B cell (primary cell): ENCODE results near the gene ARRB1. TPM values are rescaled to one million over a fixed set of nuclear protein-coding genes. Genes with fewer than 3 reads are reported as not detected.

ENCODE experiments used
- ATAC-seq: fragments of 200-7000 bp; cut with Tn5 transposase; one replicate; pipeline ENCODE4 v1.10.0; 2021; ENCODE audit warnings: low read depth, mild to moderate bottlenecking, moderate number of reproducible peaks, moderate library complexity
- CTCF ChIA-PET: fragments of 350-600 bp; sonication (Branson Sonifier 250); formaldehyde crosslinking; loops from one replicate; lab custom pipeline; 2021; ENCODE audit warnings: antibody characterized with exemption, inconsistent platforms; lab: Charles Lee
- POLR2A ChIA-PET: fragments of 350-600 bp; sonication (Branson Sonifier 250); formaldehyde crosslinking; loops from one replicate; lab custom pipeline; 2021; ENCODE audit warnings: antibody characterized with exemption; lab: Charles Lee
- DNase-seq: peaks from one replicate; pipeline ENCODE4 v3.0.0; 2013
- H2AFZ ChIP-seq: 2 replicates; pipeline ENCODE4 v1.6.1; 2012; ENCODE audit warnings: mild to moderate bottlenecking, low read depth, low read length; ENCODE audit not compliant: insufficient read depth, poor library complexity, severe bottlenecking
- H3K27ac ChIP-seq, 2 donors: 1 replicate in 1 of 2; 2 replicates in 1 of 2; pipeline ENCODE4 v1.5.1; 2012 to 2013; ENCODE audit warnings: low read length in 2 of 2, mild to moderate bottlenecking in 2 of 2, moderate library complexity in 1 of 2
- H3K27me3 ChIP-seq, 4 experiments: fragments of 200-600 bp in 1 of 4; sonication (generic) in 1 of 4; replicated peaks in 1 of 4; 1 replicate in 2 of 4; 2 replicates in 2 of 4; pipeline versions ENCODE4 v1.6.1 to v1.7.0; 2013 to 2016; ENCODE audit warnings: low read length in 3 of 4, mild to moderate bottlenecking in 2 of 4, mixed read lengths in 1 of 4, moderate library complexity in 1 of 4; ENCODE audit not compliant: insufficient read depth in 4 of 4, control insufficient read depth in 3 of 4; ENCODE audit errors: control extremely low read depth in 1 of 4
- H3K36me3 ChIP-seq, 2 experiments: replicated peaks in 1 of 2; 1 replicate in 1 of 2; 2 replicates in 1 of 2; pipeline versions ENCODE4 v1.6.1 to v1.7.1; 2013; ENCODE audit warnings: low read length in 1 of 2; ENCODE audit not compliant: insufficient read depth in 2 of 2, control insufficient read depth in 1 of 2; ENCODE audit errors: control extremely low read depth in 1 of 2, extremely low read depth in 1 of 2
- H3K4me1 ChIP-seq, 2 donors: fragments of 200-600 bp in 1 of 2; sonication (generic) in 1 of 2; 1 replicate in 1 of 2; 2 replicates in 1 of 2; pipeline versions ENCODE4 v1.5.1 to v1.6.1; 2013 to 2017; ENCODE audit warnings: low read length in 2 of 2; ENCODE audit not compliant: control insufficient read depth in 2 of 2, insufficient read depth in 2 of 2
- H3K4me2 ChIP-seq: replicated peaks from 2 replicates; pipeline ENCODE3; 2012; ENCODE audit warnings: mild to moderate bottlenecking, low read depth, low read length; ENCODE audit not compliant: poor library complexity, severe bottlenecking
- H3K4me3 ChIP-seq, 5 experiments: fragments of 200-600 bp in 1 of 5; sonication (generic) in 1 of 5; 1 replicate in 3 of 5; 2 replicates in 2 of 5; pipeline versions ENCODE4 v1.5.1 to v1.7.0; 2011 to 2016; ENCODE audit warnings: low read length in 4 of 5, mild to moderate bottlenecking in 4 of 5, low read depth in 2 of 5, control low read depth in 1 of 5, moderate library complexity in 1 of 5; ENCODE audit not compliant: insufficient read depth in 1 of 5; ENCODE audit errors: control extremely low read depth in 1 of 5, extremely low read depth in 1 of 5
- H3K79me2 ChIP-seq: fragments of 200-600 bp; sonication (generic); one replicate; pipeline ENCODE4 v1.6.0; 2016; ENCODE audit warnings: low read length; ENCODE audit not compliant: control insufficient read depth, insufficient read depth
- H3K9ac ChIP-seq: fragments of 200-600 bp; sonication (generic); 2 replicates; pipeline ENCODE4 v1.6.1; 2017; ENCODE audit warnings: mild to moderate bottlenecking, low read length, moderate library complexity
- H3K9me3 ChIP-seq, 3 donors: one replicate each; pipeline versions ENCODE4 v1.6.1 to v1.7.1; 2013; ENCODE audit warnings: low read length in 2 of 3; ENCODE audit not compliant: control insufficient read depth in 2 of 3, insufficient read depth in 1 of 3; ENCODE audit errors: control extremely low read depth in 1 of 3
- H4K20me1 ChIP-seq: 2 replicates; pipeline ENCODE4 v1.6.0; 2012; ENCODE audit warnings: mild to moderate bottlenecking, low read length; ENCODE audit not compliant: insufficient read depth, control insufficient read depth, poor library complexity, severe bottlenecking
- H3K27ac Mint-ChIP-seq: one replicate; pipeline ENCODE4 v1.8.0; 2021; ENCODE audit warnings: mixed read lengths
- H3K27me3 Mint-ChIP-seq: one replicate; pipeline ENCODE4 v1.8.0; 2021; ENCODE audit warnings: mixed read lengths
- H3K4me1 Mint-ChIP-seq: one replicate; pipeline ENCODE4 v1.8.0; 2021; ENCODE audit warnings: mixed read lengths
- H3K4me3 Mint-ChIP-seq: one replicate; pipeline ENCODE4 v1.8.0; 2021; ENCODE audit warnings: mixed read lengths
- H3K9me3 Mint-ChIP-seq: one replicate; pipeline ENCODE4 v1.8.0; 2022; ENCODE audit warnings: mixed read lengths; ENCODE audit not compliant: insufficient read depth
- EZH2 ChIP-seq: IDR thresholded peaks from 2 replicates; pipeline ENCODE4 v1.6.1; 2012; ENCODE audit warnings: borderline replicate concordance, low read depth, mild to moderate bottlenecking, moderate library complexity, low read length; ENCODE audit not compliant: insufficient read depth, poor library complexity, severe bottlenecking
- WGBS: methylation state at CpG from one replicate; pipeline ENCODE4 v1.1.5; 2013; ENCODE audit warnings: missing lambda C conversion rate; ENCODE audit not compliant: insufficient coverage; 5-methylcytosine and 5-hydroxymethylcytosine counted together
- intact Hi-C: fragments of 100-400 bp; cut with micrococcal nuclease; formaldehyde crosslinking; loops from one replicate; pipeline ENCODE4 v1.10.0; 2022
- polyA plus RNA-seq: library from polyadenylated mRNA; depleted of rRNA; stranded (reverse); fragments of >200 nt; gene quantifications from 2 replicates; pipeline ENCODE4 v1.2.3, GENCODE V29; 2012
- total RNA-seq, 2 donors: library from RNA; stranded (reverse); fragments of 120-200 nt in 1 of 2; gene quantifications; 1 replicate in 1 of 2; 2 replicates in 1 of 2; pipeline versions ENCODE4 v1.2.3 to v1.2.4, GENCODE V29; 2013 to 2022
- TF ChIP-seq, protein P1 (sequence below): fragments of 200-600 bp; IDR thresholded peaks from one replicate; pipeline ENCODE4 v1.8.0; 2022; ENCODE audit warnings: antibody characterized with exemption, mild to moderate bottlenecking

ARRB1 gene
- total and polyA plus RNA-seq, 2 donors (not counting 1 experiment from before 2014, with no cell fraction given): 1.0 to 1.9 TPM

DNA sequence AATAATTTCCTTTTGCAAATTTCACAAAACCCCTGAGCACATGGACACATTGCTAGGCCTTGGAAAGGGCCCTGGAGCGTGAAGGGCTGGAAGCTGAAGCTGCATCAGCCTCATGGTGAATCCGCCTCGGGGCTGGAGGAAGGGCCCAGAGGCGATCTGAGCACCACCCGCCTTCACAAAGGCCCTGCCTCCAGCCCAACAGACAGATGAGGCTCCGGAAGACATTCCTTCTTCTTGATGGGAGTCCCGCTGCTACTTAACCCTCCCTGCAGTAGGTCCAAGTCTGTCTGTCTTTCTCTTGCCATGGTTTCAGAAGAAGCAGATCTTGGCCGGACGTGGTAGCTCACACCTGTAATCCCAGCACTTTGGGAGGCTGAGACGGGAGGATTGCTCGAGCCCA is 16.5 kb downstream of the ARRB1 start:
- Mint-ChIP-seq H3K9me3 (no peaks in the 10 kb centered on the region), H3K27ac (no peak overlapping the region), H3K4me1 (peaks cover 13% of the 10 kb centered on the region), H3K27me3 (peaks cover 10% of the 10 kb centered on the region), H3K4me3 (no peak overlapping the region)
- Histone ChIP-seq H2AFZ (no peak overlapping the region), H3K4me3 (no peak overlapping the region), H3K27me3 (no peaks in the 10 kb centered on the region), H3K79me2 (no peaks in the 10 kb centered on the region), H4K20me1 (no peaks in the 10 kb centered on the region), H3K9ac (no peak overlapping the region), H3K4me1 (peaks cover 16% of the 10 kb centered on the region in 2 donors), H3K9me3 (no peaks in the 10 kb centered on the region), H3K36me3 (no peaks in the 10 kb centered on the region), H3K27ac (no peak overlapping the region), H3K4me2 (no peak overlapping the region)
- TF ChIP-seq, protein P1, sequence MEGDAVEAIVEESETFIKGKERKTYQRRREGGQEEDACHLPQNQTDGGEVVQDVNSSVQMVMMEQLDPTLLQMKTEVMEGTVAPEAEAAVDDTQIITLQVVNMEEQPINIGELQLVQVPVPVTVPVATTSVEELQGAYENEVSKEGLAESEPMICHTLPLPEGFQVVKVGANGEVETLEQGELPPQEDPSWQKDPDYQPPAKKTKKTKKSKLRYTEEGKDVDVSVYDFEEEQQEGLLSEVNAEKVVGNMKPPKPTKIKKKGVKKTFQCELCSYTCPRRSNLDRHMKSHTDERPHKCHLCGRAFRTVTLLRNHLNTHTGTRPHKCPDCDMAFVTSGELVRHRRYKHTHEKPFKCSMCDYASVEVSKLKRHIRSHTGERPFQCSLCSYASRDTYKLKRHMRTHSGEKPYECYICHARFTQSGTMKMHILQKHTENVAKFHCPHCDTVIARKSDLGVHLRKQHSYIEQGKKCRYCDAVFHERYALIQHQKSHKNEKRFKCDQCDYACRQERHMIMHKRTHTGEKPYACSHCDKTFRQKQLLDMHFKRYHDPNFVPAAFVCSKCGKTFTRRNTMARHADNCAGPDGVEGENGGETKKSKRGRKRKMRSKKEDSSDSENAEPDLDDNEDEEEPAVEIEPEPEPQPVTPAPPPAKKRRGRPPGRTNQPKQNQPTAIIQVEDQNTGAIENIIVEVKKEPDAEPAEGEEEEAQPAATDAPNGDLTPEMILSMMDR: no peak
- no peak for TF ChIP-seq EZH2
- DNase-seq (no peak), ATAC-seq (no peak)
- 92% methylated on average over 11 of the region's 11 CpGs for WGBS
- ChIA-PET POLR2A (no interaction called here), CTCF (no interaction called here)
- intact Hi-C loops: no loop called here

DNA sequence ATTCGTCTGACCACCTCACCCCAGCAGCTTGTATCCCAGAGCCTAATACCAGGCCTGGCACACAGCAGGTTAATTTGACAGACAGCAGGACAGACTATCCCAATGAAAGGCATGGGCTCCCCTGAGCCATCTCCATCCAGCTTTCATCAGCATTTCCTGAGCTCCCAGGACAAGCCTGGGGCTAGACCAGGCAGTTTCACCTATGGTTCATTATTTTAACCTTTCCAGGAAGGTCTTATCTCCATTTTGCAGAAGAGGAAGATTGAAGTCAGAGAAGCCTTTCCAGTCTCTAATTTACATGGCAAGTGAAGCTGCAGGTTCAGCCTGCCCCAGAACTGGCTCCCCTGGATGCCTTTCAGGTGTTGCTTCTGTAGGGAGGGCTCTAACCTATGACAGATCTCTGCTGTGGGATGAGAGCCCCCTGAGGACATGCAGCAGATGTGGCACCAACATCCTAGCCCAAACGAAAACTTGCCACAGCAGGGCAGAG is 17.0 kb downstream of the ARRB1 start:
- ChIA-PET POLR2A (no interaction called here), CTCF (interaction anchor here (1.0 kb wide), 1 partner anchor 51 kb away, joined by 3 read pairs; no protein-coding TSS in a partner anchor)
- Histone ChIP-seq H3K4me3 (no peak overlapping the region), H3K36me3 (no peaks in the 10 kb centered on the region), H3K27ac (no peak overlapping the region), H3K27me3 (no peaks in the 10 kb centered on the region), H3K9ac (no peak overlapping the region), H3K4me2 (no peak overlapping the region), H3K4me1 (peaks cover 10 to 11% of the 10 kb centered on the region in 2 donors), H3K9me3 (no peaks in the 10 kb centered on the region), H3K79me2 (no peaks in the 10 kb centered on the region), H4K20me1 (no peaks in the 10 kb centered on the region), H2AFZ (no peak overlapping the region)
- no peaks in the 10 kb centered on the region for H3K9me3 Mint-ChIP-seq
- H3K27ac Mint-ChIP-seq: no peak overlapping the region
- TF ChIP-seq, protein P1: no peak
- no peak for TF ChIP-seq EZH2
- H3K4me1 Mint-ChIP-seq: peaks cover 8% of the 10 kb centered on the region
- H3K27me3 Mint-ChIP-seq: peaks cover 10% of the 10 kb centered on the region
- 82% methylated on average over 2 of the region's 2 CpGs for WGBS
- intact Hi-C loops: no loop called here
- DNase-seq: no peak
- ATAC-seq: no peak
- H3K4me3 Mint-ChIP-seq: no peak overlapping the region
